Activated naive CD8-positive, alpha-beta T cell treated with anti-CD3 and anti-CD28 coated beads, Interleukin-2, amount 50 U/mL, for 24 hours (primary cell): ENCODE results near the gene ANO8.
A peak's percentile ranks its signal among the peaks of the same experiment; 100 is the strongest.

Experiments used
- ATAC-seq: fragments of 150-1000 bp; cut with Tn5 transposase; one replicate; pipeline ENCODE4 v1.10.0; 2021
- DNase-seq: peaks from one replicate; pipeline ENCODE4 v3.0.0; 2021
- H3K27ac Mint-ChIP-seq: one replicate; pipeline ENCODE4 v1.8.0; 2021; ENCODE audit warnings: mild to moderate bottlenecking, mixed read lengths
- H3K27me3 Mint-ChIP-seq: one replicate; pipeline ENCODE4 v1.8.0; 2021; ENCODE audit warnings: mixed read lengths
- H3K36me3 Mint-ChIP-seq: one replicate; pipeline ENCODE4 v1.8.0; 2021; ENCODE audit warnings: low read depth, mixed read lengths
- H3K4me1 Mint-ChIP-seq: one replicate; pipeline ENCODE4 v1.8.0; 2021; ENCODE audit warnings: mixed read lengths
- H3K4me3 Mint-ChIP-seq: one replicate; pipeline ENCODE4 v1.8.0; 2021; ENCODE audit warnings: mild to moderate bottlenecking, moderate library complexity, mixed read lengths
- H3K9me3 Mint-ChIP-seq: one replicate; pipeline ENCODE4 v1.8.0; 2021; ENCODE audit warnings: mixed read lengths

The ANO8 gene

DNA sequence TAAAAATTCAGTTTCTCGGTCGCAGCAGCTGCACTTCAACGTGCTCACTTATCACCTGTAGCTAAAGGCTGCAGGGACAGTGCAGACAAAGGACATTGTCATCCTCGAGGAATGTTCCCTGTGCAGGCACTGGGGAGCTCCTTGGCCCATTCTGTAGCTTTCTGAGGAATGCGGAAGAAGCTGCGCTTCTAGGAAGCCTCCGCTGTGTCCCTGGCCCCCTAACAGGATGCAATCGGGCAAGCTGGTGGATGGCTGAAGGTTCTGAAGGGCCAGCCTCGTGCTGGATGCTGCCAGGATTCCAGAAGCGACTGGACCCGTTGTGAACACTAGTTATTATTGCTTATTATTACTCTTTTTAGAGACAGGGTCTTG lies 8.1 kb downstream of the ANO8 start:
- no peaks in the 10 kb centered on the region for H3K27me3 Mint-ChIP-seq
- H3K36me3 Mint-ChIP-seq, result peaks cover 2% of the 10 kb centered on the region
- peaks cover 11% of the 10 kb centered on the region for H3K4me1 Mint-ChIP-seq
- no peak overlapping the region for H3K27ac Mint-ChIP-seq
- DNase-seq, result no peak
- no peak overlapping the region for H3K4me3 Mint-ChIP-seq
- no peaks in the 10 kb centered on the region for H3K9me3 Mint-ChIP-seq
- ATAC-seq, result no peak

GRCh38 chr19:17325881-17326594 lies 8.6 kb downstream of the ANO8 start:
- ATAC-seq (no peak), DNase-seq (no peak)
- H3K4me3 Mint-ChIP-seq, result no peak overlapping the region
- H3K27ac Mint-ChIP-seq, result no peak overlapping the region
- H3K27me3 Mint-ChIP-seq, result no peaks in the 10 kb centered on the region
- no peaks in the 10 kb centered on the region for H3K9me3 Mint-ChIP-seq
- peaks cover 11% of the 10 kb centered on the region for H3K4me1 Mint-ChIP-seq
- H3K36me3 Mint-ChIP-seq, result peaks cover 2% of the 10 kb centered on the region

DNA sequence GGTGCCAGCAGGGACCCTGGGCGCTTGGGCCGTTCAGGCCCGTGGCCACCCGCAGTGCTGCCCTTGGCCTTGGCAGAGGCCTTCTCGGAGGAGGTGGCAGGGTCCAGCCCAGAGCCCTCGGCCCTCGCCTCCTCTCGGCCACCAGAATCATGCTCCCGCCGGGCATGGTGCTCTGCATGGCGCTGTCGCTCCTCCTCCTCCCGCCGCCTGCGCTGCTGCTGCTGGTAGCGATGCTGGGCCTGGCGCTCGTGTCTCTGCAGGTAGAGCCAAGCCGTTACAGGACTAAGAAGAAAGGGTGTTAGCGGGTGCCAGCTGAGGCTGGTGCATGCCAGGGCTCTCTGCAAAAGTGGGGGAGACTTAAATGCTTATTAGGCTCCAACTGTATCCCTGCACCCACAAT lies 9.5 kb downstream of the ANO8 start:
- H3K4me3 Mint-ChIP-seq, result no peak overlapping the region
- H3K27me3 Mint-ChIP-seq, result no peaks in the 10 kb centered on the region
- H3K9me3 Mint-ChIP-seq, result no peaks in the 10 kb centered on the region
- DNase-seq (no peak), ATAC-seq (no peak)
- H3K27ac Mint-ChIP-seq, result no peak overlapping the region
- H3K36me3 Mint-ChIP-seq, result peaks cover 4% of the 10 kb centered on the region
- peaks cover 8% of the 10 kb centered on the region for H3K4me1 Mint-ChIP-seq

DNA sequence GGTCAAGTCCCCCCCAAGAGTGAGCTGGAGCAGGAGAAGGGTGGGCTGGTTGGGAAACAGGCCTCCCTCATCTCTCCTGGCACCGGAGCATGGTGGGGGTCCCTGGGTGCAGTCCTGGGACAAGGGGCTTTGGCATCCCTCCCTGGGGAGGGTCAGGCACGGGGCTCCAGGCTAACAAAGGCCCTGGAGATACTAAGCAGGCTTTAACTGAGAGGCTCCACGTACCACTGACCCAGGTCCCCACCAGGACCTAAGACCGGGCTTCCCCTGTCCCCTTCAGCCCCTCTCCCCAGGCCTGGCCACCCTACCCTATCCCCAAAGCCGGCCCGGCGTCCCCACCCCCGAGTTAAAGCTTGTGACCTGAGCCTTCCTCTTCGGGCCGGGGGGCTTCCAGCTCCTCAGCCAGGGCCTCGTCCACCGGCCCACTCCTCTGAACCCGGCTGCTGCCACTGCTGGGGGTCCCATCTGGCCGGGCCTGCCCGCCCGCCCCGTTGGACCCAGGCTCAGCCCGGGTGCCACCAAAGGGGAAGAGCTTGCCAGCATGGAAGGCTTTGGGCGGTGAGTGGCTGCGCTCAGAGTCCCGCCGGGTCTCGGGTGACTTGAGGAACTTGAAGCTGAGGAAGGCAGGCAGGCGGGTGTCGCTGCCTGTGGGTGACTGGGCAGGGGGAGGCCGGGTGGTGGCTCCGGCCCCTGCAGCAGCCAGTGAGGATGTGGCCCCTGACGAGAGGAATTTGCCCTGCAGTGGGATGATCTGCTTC lies 10.1 kb downstream of the ANO8 start:
- H3K4me3 Mint-ChIP-seq, result no peak overlapping the region
- H3K9me3 Mint-ChIP-seq, result no peaks in the 10 kb centered on the region
- peaks cover 8% of the 10 kb centered on the region for H3K36me3 Mint-ChIP-seq
- ATAC-seq, result no peak
- no peak overlapping the region for H3K27ac Mint-ChIP-seq
- H3K27me3 Mint-ChIP-seq, result no peaks in the 10 kb centered on the region
- DNase-seq, result no peak
- peaks cover 5% of the 10 kb centered on the region for H3K4me1 Mint-ChIP-seq

GRCh38 chr19:17323964-17324332 lies 10.7 kb downstream of the ANO8 start:
- H3K9me3 Mint-ChIP-seq, result no peaks in the 10 kb centered on the region
- ATAC-seq (peak; percentile 12), DNase-seq (no peak)
- no peak overlapping the region for H3K4me3 Mint-ChIP-seq
- no peak overlapping the region for H3K27ac Mint-ChIP-seq
- peaks cover 8% of the 10 kb centered on the region for H3K36me3 Mint-ChIP-seq
- no peaks in the 10 kb centered on the region for H3K27me3 Mint-ChIP-seq
- peaks cover 3% of the 10 kb centered on the region for H3K4me1 Mint-ChIP-seq

DNA sequence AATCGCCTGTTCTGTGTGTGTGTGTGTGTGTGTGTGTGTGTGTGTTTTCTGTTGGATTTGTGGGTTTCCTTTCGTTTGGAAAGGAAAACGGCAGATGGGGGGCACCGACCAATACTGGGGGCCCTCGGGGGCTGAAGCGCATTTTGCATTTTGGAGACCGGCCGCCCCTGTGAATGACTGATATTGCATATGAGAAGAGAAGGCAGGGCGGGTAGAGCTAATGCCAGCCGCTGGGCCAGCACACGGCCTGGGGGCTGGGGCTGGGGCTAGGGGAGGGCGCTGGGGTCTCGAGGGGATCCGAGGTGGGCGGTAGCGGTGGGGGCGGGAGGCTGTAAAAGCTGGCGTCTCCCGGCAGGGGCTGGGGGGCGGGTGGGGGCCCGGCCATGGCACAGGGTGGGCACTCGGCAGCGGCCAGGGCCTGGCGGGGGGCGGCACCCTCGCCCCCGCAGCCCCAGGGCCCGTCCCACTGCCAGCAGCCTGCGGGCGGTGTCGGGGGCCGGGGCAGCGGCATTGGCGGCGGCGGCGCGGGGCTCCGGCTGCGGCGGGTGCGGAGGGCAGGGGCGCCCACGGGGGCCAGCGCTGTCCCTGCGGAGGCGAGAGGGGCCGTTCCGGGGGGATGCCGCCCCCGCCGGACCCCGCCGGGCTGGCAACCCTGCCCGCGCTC lies 11.2 kb downstream of the ANO8 start:
- ATAC-seq (no peak), DNase-seq (no peak)
- Mint-ChIP-seq H3K9me3 (no peaks in the 10 kb centered on the region), H3K4me1 (peaks cover 3% of the 10 kb centered on the region), H3K4me3 (no peak overlapping the region), H3K27ac (no peak overlapping the region), H3K27me3 (no peaks in the 10 kb centered on the region), H3K36me3 (peaks cover 8% of the 10 kb centered on the region)

- no peaks in the 10 kb centered on the region for H3K27me3 Mint-ChIP-seq
- DNase-seq (no peak), ATAC-seq (no peak)
- H3K4me1 Mint-ChIP-seq, result peaks cover 3% of the 10 kb centered on the region
- H3K36me3 Mint-ChIP-seq, result peaks cover 8% of the 10 kb centered on the region
- H3K4me3 Mint-ChIP-seq, result no peak overlapping the region
- H3K27ac Mint-ChIP-seq, result no peak overlapping the region
- H3K9me3 Mint-ChIP-seq, result no peaks in the 10 kb centered on the region
Observed at GRCh38 chr19:17322854-17323253, 11.8 kb downstream of the ANO8 start.

DNA sequence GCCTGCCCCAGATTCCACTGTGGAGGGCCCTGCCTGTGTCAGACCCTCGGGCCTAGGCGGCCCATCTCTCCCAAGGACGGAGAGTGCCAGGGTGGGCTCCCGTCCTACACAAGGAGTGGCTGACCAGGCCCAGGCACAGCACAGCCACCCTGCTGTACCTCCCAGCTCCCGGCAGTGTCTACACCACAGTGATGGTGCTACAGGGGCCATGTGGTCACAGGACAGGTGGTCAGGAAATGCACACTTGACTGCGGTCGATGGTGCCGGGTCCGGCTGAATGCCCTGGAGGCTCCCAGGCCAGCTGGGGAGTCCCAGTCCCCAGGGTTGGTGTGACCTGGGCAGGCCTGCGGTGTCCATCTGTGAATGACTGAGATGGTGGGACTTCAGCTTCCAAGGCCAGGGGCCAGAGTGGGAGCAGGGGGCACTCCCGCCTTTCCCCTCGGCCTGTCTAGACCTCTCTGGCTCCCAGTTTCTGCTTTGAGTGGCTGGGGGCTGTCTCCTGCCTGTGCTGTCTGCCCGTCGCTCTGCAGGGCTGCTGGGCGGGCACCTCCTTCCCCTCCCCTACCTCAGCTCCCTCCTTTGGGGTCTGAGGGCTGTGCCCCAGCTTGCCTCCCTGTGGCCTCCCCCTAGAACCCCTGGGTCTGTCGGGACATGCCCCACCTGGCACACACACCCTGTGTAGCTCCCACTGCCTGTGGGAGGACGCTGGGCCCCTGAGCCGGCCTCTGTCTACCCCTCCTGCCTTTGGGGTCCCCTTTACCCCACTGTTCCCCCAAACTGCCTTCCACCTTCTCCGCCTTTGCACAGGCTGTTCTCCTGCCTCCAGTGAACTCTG lies 12.8 kb downstream of the ANO8 start:
- DNase-seq (no peak), ATAC-seq (no peak)
- no peaks in the 10 kb centered on the region for H3K27me3 Mint-ChIP-seq
- H3K27ac Mint-ChIP-seq, result no peak overlapping the region
- peaks cover 8% of the 10 kb centered on the region for H3K36me3 Mint-ChIP-seq
- H3K4me3 Mint-ChIP-seq, result no peak overlapping the region
- H3K4me1 Mint-ChIP-seq, result peaks cover 3% of the 10 kb centered on the region
- H3K9me3 Mint-ChIP-seq, result no peaks in the 10 kb centered on the region

DNA sequence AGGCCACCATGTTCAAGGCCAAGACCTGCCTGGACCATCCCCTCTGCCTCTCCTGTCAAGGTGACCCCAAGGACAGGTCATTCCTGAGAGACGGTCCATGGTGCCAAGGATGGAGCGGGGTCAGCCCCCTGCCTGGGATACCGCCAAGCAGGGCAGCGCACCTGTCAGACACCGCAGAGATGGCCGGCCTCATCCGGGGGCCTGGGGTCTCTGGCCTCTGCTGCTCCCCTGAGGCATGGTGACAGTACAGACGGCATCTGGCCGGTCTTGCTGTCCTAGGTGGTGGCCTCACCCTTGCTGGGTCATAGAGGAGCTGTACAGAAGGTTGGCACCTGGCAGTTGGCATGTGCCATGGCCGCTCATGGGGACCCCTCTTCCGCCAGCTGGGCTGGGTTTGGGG lies 14.2 kb downstream of the ANO8 start:
- no peak for ATAC-seq
- DNase-seq, result no peak
- Mint-ChIP-seq H3K4me3 (no peak overlapping the region), H3K4me1 (peaks cover 7% of the 10 kb centered on the region), H3K27ac (no peak overlapping the region), H3K36me3 (peaks cover 16% of the 10 kb centered on the region), H3K9me3 (no peaks in the 10 kb centered on the region), H3K27me3 (no peaks in the 10 kb centered on the region)

- Mint-ChIP-seq H3K27me3 (no peaks in the 10 kb centered on the region), H3K4me3 (no peak overlapping the region)
Observed at GRCh38 chr19:17319473-17320238, 15.0 kb downstream of the ANO8 start.

DNA sequence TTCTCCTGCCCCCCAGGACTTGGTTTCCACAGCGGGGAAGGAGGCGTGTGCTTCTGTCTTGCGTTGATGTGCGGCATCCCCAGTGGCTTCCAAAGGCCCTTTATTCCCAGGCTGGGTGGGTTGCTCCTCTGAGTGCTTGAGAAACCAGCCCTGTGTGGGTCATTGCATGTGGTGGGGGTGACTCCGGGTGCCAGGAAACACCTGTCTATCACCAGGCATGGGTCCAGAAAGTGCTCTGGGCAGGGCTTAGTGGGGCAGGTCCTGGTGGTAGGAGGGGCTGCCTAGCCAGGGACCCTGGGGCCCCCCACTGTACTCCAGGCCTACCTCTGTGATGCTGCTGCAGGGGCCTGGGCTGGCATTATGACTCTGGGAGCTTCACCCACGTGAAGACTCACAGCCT lies 15.7 kb downstream of the ANO8 start:
- H3K36me3 Mint-ChIP-seq, result peaks cover 16% of the 10 kb centered on the region
- no peak overlapping the region for H3K27ac Mint-ChIP-seq
- no peak for DNase-seq
- H3K27me3 Mint-ChIP-seq, result no peaks in the 10 kb centered on the region
- no peak for ATAC-seq
- H3K4me1 Mint-ChIP-seq, result peaks cover 7% of the 10 kb centered on the region
- no peaks in the 10 kb centered on the region for H3K9me3 Mint-ChIP-seq
- no peak overlapping the region for H3K4me3 Mint-ChIP-seq

More at GRCh38 chr19:17319473-17320238, 15.0 kb downstream of the ANO8 start:
- Mint-ChIP-seq H3K27ac (no peak overlapping the region), H3K9me3 (no peaks in the 10 kb centered on the region), H3K36me3 (peaks cover 16% of the 10 kb centered on the region), H3K4me1 (peaks cover 7% of the 10 kb centered on the region)
- no peak for ATAC-seq
- DNase-seq, result no peak

- H3K9me3 Mint-ChIP-seq, result no peaks in the 10 kb centered on the region
- ATAC-seq (no peak), DNase-seq (no peak)
- H3K36me3 Mint-ChIP-seq, result peaks cover 10% of the 10 kb centered on the region
- no peak overlapping the region for H3K4me3 Mint-ChIP-seq
- peaks cover 21% of the 10 kb centered on the region for H3K4me1 Mint-ChIP-seq
- H3K27ac Mint-ChIP-seq, result no peak overlapping the region
- H3K27me3 Mint-ChIP-seq, result peaks cover 2% of the 10 kb centered on the region
Observed at GRCh38 chr19:17314007-17314593, 20.6 kb downstream of the ANO8 start.

GRCh38 chr19:17312189-17313113 lies 22.2 kb downstream of the ANO8 start:
- ATAC-seq (no peak), DNase-seq (no peak)
- no peak overlapping the region for H3K4me3 Mint-ChIP-seq
- H3K27ac Mint-ChIP-seq, result no peak overlapping the region
- peaks cover 2% of the 10 kb centered on the region for H3K27me3 Mint-ChIP-seq
- H3K9me3 Mint-ChIP-seq, result no peaks in the 10 kb centered on the region
- H3K36me3 Mint-ChIP-seq, result peaks cover 10% of the 10 kb centered on the region
- H3K4me1 Mint-ChIP-seq, result peaks cover 30% of the 10 kb centered on the region
